Measurements from ENCODE around the gene MAFF.
A peak's percentile ranks its signal among the peaks of the same experiment; 100 is the strongest.

Gene MAFF

DNA sequence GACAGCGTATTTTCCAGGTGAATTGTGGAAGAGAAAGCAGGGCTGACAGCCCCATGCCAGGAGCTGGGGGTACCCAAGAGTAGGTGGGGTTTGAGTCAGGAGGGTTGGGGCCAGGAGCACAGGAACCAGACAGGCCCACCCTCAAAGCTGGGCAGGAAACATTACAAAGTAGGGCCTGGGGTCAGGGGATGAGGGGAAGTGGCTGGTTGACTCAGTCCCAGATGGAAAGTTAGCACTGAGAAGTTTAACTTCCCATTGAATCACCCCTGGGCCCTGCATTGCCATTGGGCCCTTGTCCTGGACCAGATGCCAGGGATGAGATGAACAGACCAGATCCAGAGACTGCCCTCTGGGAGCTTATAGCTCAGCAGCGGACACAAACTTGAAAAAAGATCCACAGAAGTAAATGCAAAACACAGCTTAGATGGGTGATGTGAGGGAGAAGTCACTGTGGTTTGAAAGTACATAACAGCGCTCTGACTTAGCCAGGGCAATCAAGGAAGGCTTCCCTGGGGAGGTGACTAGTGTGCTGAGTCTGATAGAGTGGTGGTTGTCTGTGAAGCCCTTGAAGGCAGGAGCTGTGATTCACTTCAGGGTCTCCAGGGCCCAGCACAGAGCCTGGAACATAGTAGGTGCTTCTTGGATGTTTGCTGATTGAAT lies 2.2 kb downstream of the MAFF start:
- no peak for DNase-seq

GRCh38 chr22:38204784-38205183 lies 3.0 kb downstream of the MAFF start:
- DNase-seq: no peak

DNA sequence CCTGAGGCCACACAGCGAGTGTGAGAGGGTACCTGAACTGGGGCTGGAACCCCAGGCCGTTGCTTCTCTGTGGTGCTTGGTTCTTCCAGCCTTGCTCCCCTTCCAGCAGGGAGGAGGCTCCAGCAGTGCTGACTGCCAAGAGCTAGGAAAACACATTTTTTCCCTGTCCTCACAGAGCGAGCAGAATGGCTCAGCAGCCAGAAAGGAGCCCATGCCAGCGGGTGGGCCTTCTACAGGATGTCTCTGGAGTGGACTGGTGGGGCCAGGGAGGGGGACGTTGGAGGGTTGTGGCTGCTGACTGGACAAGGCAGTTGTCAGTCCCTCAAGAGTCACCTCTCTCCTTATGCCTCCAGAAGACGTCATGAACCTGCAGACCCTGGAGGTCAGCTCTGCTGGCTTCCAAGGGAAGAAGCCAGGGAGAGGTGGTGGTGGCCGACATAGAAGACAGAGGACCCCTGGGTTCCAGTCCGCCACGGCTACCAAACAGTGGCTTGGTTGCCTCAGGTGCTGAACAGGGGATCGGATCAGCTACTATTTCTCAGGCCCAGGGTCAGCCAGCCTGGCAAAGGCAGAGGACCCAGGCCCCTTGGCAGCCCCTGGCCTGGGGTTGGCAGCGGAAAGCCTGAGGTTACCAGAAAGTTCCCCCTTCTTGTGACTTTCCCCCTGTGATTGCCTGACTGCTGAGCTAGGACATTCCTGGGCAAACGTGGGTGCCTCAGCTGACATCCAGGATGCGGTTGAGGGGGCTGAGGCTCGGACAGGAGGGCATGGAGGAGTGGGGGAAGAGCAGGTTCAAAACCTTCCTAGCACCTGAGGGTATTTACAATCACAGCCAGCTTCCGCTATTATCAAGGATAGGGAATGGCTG lies 3.7 kb downstream of the MAFF start:
- peak in 31 of 51 donors; percentile 12 to 82 (median 56) for DNase-seq

DNA sequence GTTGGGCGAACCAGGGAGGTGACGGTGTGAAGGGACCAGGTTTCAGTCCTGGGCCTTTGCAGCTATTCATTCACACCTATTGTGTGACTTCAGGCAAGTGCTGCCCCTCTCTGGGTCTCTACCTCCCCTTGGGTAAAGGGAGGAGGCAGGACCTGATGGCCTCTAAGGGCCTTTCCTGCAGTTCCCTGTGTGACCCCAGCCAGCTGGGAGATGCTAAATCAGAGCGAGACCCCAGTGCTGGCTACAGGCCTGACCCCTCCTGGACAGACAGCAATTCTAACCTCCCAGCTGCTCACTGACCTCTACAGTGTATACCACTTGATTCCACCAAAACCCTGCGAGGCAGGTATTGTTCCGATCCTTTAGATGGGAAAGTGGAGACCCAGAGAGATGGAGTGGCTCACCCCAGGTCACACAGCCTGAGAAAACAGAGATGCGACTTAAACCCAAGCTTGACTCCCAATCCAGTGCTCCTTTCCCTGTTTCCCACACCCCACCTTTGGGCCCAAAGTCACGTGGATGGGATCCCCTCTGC lies 6.2 kb downstream of the MAFF start:
- no peak for DNase-seq

- DNase-seq: no peak
Measured at GRCh38 chr22:38208551-38208968, 6.8 kb downstream of the MAFF start.

DNA sequence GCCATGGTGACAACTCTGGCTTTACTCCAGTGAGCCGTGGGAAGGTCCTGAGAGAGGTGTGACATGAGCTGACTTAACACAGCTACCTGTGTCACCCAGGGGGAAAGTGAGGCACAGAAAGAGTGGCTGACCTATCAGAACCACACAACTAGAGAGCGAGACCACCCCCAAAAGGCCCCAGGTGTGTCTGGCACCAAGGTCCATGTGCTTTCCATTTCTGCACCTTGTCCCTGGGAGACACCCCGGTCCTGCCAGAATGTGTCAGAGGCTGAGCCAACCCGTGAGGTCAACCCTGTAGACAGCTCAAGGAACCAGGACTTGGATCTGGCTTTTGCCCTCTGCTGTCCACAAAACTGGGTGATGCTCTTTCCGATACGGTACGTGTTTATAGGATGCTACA lies 9.8 kb downstream of the MAFF start:
- DNase-seq: no peak

GRCh38 chr22:38212442-38212841 lies 10.6 kb downstream of the MAFF start:
- no peak for DNase-seq

GRCh38 chr22:38213319-38213989 lies 11.7 kb downstream of the MAFF start:
- DNase-seq: no peak

DNA sequence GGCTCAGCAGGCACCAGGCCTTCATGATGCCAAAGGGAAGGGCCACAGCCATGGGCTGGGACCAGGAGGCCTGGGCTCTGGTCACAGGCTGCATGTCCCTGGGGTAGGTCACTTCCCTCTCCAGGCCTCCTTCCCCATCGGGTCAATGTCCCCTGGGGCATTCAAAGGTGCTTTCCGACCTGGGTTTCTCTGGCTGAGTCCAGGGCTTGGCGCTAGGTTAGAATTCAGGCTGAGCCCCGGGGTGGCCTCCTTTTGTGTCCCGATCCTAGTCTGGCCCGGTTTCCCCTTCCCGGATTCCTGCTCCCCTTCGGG lies 12.2 kb downstream of the MAFF start:
- no peak for DNase-seq

DNA sequence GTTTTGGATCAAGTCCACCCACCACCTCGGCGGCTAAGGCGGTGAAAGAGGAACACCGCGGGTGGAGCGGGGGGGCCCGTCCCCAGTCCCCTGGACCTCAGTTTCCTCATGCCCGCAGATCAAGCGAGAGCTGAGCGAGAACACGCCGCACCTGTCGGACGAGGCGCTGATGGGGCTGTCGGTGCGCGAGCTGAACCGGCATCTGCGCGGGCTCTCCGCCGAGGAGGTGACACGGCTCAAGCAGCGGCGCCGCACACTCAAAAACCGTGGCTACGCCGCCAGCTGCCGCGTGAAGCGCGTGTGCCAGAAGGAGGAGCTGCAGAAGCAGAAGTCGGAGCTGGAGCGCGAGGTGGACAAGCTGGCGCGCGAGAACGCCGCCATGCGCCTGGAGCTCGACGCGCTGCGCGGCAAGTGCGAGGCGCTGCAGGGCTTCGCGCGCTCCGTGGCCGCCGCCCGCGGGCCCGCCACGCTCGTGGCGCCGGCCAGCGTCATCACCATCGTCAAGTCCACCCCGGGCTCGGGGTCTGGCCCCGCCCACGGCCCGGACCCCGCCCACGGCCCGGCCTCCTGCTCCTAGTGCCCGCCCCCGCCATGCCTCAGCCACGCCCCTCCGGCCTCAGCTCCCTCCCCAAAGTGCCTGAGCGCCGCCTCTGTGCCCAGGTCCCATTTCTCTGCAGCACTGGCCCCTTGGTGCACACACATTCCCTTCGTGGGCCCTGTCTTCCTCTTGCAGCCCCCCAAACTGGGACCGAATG lies 12.7 kb downstream of the MAFF start:
- DNase-seq: peak in 31 of 51 donors; percentile 32 to 75 (median 59)

DNA sequence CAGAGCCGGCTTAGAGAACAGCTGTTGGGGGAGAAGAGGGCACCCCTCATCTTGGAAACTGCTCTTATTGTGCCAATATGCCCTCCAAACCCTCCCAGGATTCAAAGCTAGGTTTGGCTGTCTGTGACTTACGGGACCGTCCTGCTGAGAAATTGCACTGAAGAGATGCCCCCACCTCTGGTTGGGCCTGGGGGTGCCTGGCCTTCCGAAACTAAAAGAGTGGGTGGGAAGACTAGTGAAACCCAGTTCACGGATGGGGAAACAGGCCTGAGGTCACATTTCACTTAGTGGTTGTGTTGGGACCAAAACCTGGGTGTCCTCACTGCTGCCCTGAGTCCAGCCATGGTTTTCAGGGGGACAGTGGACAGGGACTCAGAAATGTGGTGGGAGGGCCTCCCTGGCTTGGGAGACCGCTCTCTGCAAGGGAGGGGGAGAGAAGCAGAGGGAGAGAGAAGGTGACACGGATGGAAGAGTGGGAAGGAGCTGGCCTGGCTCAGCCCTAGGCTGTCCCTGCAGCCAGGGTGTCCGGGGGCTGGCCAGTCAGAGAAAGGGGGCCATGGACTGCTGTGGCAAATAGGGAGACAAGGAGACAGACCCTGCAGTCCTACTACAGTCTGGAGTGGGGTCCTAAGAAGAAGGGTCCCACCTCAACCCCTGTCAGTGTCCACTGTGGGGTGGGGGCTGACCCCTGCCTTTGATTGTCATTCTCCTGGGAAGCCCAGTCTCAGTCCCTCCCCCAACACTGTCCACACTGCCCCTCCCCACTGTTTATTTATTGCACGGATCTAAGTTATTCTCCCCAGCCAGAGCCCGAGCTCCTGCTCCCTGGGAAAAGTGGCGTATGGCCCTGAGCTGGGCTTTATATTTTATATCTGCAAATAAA lies 13.6 kb downstream of the MAFF start:
- no peak for DNase-seq

- peak in 3 of 51 donors; percentile 11 to 25 (median 23) for DNase-seq
Measured at GRCh38 chr22:38218661-38219622, 17.1 kb downstream of the MAFF start.

GRCh38 chr22:38219632-38220031 lies 17.8 kb downstream of the MAFF start:
- DNase-seq: no peak

- DNase-seq: no peak
Measured at GRCh38 chr22:38220163-38220562, 18.4 kb downstream of the MAFF start.

GRCh38 chr22:38220653-38221386 lies 19.0 kb downstream of the MAFF start:
- no peak for DNase-seq

- DNase-seq: no peak
Measured at GRCh38 chr22:38221407-38221806, 19.6 kb downstream of the MAFF start.

- no peak for DNase-seq
Measured at GRCh38 chr22:38221908-38222796, 20.4 kb downstream of the MAFF start.

GRCh38 chr22:38222797-38223119 lies 21.0 kb downstream of the MAFF start:
- DNase-seq: no peak

All from hypothalamus (tissue), 51 donors.